AG10803 (cell line): Measurements from ENCODE around the gene GSTM4.
A peak's percentile ranks its signal among the peaks of the same experiment; 100 is the strongest.

ENCODE experiments used
- DNase-seq: peaks from one replicate; pipeline ENCODE4 v3.0.0; 2010; ENCODE audit warnings: low read depth
- H3K4me3 ChIP-seq: 2 replicates; pipeline ENCODE4 v1.5.1; 2011; ENCODE audit warnings: mild to moderate bottlenecking, low read length, control low read depth
- CTCF ChIP-seq: conservative IDR thresholded peaks from 2 replicates; pipeline ENCODE4 v1.5.1; 2011; ENCODE audit warnings: mild to moderate bottlenecking, low read length, control low read depth, inconsistent platforms

GSTM4 gene

GRCh38 chr1:109641861-109642260 is 14.0 kb upstream of the GSTM4 start:
- TF ChIP-seq CTCF, result no peak
- H3K4me3 ChIP-seq, result no peak overlapping the region
- DNase-seq, result no peak

- DNase-seq, result peak; percentile 42
- TF ChIP-seq CTCF, result no peak
- no peak overlapping the region for H3K4me3 ChIP-seq
Measured at GRCh38 chr1:109642626-109643025, 13.3 kb upstream of the GSTM4 start.

GRCh38 chr1:109643385-109644230 is 12.3 kb upstream of the GSTM4 start:
- peak; percentile 56 for DNase-seq
- TF ChIP-seq CTCF, result peak; percentile 79
- no peak overlapping the region for H3K4me3 ChIP-seq

GRCh38 chr1:109644670-109645069 is 11.2 kb upstream of the GSTM4 start:
- no peak for DNase-seq
- no peak overlapping the region for H3K4me3 ChIP-seq
- no peak for TF ChIP-seq CTCF

GRCh38 chr1:109649491-109649914 is 6.4 kb upstream of the GSTM4 start:
- DNase-seq, result peak; percentile 75

GRCh38 chr1:109650609-109651008 is 5.3 kb upstream of the GSTM4 start:
- no peak for TF ChIP-seq CTCF
- no peak overlapping the region for H3K4me3 ChIP-seq
- no peak for DNase-seq

More at GRCh38 chr1:109649491-109649914, 6.4 kb upstream of the GSTM4 start:
- H3K4me3 ChIP-seq, result peak overlapping the region; percentile 51
- TF ChIP-seq CTCF, result peak; percentile 67

- no peak overlapping the region for H3K4me3 ChIP-seq
- DNase-seq, result no peak
- TF ChIP-seq CTCF, result no peak
Measured at GRCh38 chr1:109652402-109652801, 3.5 kb upstream of the GSTM4 start.
